GM11168 (cell line): ENCODE results near the gene KITLG.
"Not testable (repeated sequence)": the region's sequence is repeated elsewhere in the genome, so short reads cannot be mapped to it uniquely, and the experiment has no call there.

Experiments used
- in situ Hi-C: fragments of 300-500 bp; cut with MboI; formaldehyde crosslinking; loops from one replicate; pipeline ENCODE4 v1.12.0; 2022; ENCODE audit warnings: low sequenced_read_pairs; ENCODE audit not compliant: unreplicated experiment

The KITLG gene, protein sequence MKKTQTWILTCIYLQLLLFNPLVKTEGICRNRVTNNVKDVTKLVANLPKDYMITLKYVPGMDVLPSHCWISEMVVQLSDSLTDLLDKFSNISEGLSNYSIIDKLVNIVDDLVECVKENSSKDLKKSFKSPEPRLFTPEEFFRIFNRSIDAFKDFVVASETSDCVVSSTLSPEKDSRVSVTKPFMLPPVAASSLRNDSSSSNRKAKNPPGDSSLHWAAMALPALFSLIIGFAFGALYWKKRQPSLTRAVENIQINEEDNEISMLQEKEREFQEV

DNA sequence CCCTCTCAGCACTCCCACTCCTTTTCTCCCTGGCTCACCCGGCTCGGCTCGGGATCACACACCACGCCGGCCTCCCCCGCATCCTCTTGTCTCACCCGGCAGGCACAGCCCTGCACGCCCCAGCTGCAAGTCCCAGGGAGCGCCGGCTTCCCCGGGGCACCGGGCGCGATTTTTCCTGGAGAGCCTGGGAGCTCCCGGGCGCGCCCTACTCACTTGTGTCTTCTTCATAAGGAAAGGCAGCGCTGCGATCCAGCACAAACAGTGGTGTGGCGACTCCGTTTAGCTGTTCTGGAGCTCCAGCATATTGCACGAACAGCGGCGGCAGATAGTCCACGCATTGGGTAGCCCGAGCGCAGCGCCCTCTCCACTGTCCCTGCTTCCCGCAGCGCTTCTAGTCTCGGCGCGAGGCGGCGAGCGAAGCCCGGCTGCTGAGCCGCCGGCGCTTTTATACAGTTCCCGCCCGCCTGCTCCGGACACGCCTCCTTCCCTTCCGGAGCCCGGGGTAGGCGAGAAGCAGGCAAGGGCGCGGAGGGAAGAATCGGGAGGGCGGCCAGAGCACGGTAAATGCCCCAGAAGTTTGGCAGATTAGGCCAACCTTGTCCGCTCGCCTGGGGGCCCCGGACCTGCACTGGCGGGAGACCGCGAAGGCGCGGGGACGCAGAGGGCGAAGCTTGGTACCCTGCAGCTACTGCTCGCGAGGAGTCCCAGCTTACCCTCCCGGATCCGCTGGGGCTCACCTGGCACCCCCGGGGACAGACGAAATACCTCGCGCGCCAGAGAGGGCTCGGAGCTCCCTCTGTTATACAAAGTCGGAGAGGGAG is at the start of gene KITLG:
Gene KITLG (minus strand): TSS at position 421 of the 821 bp plus-strand sequence. CDS start 193 bp downstream, at position 228.
- in situ Hi-C loops = no loop called here

DNA sequence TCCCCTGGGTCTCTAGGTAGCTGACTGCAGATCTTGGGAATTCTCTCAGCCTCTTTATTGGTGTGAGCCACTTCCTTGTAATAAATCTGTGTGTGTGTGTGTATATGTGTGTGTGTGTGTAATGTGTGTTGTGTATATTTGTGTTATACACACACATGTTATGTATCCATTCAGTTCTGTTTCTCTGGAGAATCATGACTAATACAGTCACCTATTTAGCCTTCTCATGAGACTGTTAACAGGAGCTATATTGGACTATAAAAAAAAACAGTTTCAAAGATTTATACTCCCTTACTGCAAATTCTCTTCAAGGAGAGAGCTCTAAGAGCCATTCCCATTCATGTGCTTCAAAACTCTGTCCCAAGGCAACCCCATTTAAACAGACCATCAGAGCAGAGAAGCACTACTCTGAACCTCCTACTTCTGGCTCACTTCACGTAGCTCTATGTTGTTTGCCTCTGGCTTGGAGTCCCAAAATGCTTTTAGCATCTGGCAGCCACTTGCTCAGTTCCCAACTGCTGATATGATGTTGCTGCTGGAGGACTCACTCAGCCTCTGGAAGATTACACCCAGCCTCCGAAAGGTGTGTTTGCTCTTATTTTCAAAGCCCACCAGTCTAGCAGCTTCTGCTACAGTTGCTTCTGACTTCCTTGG is 48.7 kb upstream of the KITLG start:
- in situ Hi-C loops = no loop called here

DNA sequence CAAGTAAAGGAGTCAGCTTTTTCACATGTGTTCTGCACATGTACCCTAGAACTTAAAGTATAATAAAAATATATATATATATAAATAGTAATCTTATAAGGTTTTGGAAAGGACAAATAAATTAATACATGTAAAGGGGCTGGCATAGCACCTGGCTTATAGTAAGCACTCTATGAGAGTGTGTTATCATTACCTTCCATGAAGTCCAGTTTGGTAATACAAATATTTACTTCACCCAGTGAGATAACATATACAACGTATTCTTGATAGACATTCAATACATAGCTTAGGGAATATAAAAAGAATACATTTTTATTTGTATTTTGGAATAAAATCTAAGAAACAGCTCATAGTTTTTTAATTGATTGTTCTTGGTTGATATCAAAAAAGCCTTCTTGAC is 47.8 kb upstream of the KITLG start:
- in situ Hi-C loops = not testable (repeated sequence)

DNA sequence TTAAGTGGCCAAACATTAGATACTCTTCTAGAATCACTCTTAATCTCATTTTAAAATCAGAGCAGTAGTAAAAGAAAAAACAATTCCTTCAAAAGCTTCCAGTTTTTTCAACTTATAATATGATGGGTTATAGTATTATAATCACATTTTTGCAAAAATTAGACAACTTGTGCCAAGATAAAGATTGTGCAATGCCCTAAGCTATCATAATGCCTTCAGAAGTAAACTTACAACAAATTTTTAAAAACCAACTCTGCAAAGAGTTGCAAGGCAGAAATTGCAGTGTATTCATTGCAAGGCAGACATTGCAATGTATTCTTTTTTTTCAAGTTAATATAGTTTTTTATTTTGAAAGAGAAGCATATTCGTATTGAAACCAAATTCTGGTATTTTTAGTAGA is 47.2 kb upstream of the KITLG start:
- in situ Hi-C loops = no loop called here

DNA sequence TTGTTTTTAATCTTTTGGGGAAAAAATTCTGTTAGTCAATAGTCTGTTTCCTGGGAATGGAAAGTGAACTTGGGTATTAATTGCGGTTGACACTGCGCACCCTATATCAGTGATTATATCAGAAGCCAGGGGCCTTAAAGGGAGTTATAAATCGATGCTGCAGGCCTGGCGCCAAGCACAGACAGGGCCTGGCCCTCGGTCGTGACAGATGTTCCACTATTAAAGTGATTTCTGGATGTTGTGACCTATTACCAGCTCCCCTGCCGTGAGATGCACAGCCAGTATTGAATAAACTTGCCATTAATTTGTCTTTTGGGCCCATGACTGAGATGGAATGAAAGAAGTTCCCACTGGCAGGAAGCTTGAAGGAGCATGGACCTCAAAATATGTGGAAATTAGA is 45.1 kb upstream of the KITLG start:
- in situ Hi-C loops = no loop called here

DNA sequence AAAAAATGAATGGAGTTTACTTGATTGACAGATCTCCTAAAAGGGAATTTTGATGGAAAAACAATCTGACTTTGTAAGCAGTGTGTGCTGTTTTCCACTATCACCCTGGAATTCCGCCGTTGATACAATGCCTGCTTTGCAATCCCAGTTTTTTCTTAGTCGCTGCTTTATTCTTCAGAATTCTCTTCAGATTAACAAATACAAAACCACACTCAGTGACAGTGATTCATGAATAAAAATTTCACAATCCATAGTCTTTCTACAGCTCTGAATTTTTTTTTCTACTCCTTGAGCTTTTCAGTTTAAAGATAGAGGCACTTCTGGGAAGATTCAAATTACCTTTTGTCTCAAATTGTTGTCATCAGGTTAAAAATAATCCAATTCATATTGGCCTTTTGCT is 44.6 kb upstream of the KITLG start:
- in situ Hi-C loops = no loop called here

DNA sequence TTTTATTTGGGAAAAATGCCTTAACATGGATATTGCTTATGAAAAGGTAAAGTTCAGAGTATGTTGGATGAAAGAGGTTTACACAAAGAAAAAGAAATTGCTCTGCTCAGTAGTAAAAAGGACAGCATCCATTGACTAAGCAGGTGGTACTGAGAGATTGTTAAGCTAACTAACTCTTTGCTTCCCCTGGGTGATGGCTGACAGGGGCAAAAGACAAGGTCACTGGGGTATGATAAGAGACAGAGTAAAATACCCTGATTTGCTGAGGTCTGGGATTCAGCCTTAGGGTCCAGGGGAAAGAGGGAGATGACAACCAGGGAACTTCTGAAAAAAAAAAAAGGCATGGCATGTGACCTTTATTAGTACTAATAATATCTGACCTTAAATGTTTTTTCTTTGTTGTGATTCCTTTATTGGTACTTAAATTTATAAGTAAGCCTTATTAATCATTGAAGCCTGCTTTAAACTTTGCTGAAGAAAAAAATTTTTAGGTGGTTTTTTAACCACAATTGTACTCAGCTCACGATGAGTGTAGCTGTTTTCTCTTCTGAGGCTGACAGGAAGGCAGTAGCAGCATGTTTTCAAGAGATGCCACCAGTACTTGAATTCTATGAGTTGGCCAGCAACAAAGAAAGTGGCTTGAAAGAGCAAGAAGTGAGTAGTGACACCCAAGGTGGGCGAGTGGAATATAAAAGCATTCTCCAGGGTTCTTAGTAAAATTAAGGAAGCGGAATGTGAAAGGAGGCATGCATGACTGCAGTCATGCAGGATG is 43.7 kb upstream of the KITLG start:
- in situ Hi-C loops = no loop called here

DNA sequence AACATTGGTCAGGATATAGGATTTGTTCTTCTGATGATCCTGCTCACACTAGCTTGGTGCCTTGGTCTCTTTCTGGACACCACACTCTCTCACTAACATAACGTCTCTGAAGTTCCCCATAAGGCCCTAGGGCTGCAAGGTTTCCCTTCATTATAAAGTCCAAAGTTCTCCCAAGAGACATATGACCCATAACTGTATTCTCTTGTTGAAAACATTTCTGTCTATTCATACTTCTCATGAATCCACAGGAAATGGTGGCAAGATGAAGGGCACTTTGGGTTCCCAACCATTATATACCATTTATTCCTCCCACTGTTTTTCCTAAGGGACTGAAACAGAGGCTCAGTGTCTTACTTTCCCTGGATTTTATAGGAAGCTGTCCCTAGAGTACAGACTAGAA is 37.1 kb upstream of the KITLG start:
- in situ Hi-C loops = no loop called here

DNA sequence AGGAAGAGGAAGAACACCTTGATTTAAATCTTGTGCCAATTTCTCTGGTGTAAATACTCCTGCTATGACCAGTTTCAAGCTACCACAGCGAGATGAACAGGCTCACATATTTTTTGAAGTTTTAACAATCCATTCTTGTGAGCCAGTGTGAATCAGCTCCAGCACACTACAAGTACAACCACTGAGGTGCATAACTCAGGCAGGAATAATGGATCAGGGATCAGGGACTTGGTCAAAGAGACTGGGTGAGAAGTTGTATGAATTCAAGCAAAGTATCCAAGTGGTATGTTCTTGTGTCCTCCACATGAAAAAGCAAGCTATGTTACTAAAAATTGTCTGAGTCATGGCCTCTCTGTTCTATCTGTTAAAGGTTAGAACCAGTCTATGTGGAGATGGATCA is 35.2 kb upstream of the KITLG start:
- in situ Hi-C loops = no loop called here

DNA sequence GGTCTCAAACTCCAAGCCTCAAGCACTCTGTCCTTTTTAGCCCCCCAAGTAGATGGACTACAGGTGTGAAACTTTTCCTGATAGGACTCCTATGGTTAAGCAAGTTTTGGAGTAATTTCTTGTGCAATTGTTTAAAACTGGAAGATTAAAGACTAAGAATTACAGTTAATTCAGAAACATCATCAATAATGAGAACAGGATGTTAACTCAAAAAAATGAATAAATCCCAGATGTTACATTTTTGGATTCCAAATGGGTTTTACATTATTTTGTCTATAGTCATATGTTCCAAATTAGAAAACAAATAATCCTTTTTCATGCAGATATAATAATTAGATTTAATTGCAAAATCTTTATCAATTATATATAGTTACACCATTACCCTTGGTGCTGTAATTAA is 24.4 kb upstream of the KITLG start:
- in situ Hi-C loops = no loop called here

DNA sequence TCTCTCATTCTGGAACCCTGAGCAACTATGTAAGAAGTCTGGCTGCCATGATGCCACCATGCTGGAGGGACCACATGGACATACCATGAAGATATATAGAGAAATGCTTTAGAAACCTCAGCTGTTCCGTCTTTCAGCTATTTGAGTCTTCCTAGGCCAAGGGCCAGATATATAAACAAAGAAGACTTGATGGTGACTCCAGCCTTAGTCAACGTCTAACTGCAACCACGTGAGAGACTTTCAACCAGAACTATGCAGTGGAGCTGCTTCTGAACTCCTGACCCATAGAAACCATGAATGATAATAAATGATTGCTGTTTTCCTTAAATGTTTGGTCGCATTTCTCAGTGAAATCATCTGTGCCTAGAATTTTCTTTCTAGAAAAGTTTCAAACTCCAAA is 20.0 kb upstream of the KITLG start:
- in situ Hi-C loops = no loop called here

DNA sequence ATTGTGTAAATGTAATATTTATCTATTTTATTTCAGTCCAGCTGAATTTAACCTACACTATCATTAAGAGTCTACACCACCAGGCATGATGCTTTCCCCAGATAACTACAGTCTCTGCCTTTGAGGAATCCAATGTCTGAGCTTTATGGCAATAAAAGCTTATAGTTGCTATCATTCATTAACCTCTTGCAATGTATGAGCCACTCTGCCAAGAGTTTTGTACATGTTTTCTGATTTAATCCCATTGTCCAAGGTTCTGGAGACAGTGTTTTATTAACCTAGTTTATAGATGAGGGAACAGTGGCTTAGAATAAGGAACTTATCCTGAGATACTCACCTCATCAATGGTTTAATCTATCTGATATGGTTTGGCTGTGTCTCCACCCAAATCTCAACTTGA is 17.1 kb upstream of the KITLG start:
- in situ Hi-C loops = no loop called here

DNA sequence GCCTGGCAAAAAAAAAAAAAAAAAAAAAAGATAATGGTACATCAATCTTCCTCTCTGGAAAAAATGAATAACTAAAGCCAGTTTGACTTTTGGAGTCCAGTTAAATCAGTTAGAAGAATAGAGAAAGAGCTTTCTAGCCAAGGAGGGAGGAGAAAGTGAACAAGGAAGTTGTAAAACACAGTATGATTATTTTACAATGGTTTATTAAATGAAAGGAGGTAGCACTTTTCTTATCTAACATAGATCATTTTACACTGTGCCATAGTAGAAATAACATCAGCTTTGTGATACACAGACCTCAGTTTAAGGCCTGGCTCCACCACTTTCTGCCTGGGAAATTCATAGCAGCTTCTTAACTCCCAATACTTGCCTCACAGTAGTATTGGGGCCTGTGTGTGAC is 15.4 kb upstream of the KITLG start:
- in situ Hi-C loops = no loop called here

DNA sequence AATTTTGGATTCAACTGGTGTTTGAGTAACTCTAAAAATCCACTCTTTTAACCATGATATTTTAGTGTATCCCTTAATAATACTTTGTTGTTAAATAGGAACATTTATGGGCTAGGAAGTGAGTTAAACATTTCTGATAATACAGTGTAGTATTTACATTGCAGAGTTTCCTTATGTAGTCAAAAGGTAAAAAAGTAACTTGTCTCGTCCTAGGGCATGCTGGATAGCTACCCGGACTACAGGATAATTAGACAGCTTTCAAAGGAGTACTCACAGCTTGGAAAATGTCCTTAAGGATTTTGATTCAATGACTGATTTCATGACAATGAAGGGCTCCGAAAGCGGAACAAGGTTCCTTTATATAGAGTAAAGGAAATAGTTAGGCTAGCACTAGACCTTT is 14.5 kb upstream of the KITLG start:
- in situ Hi-C loops = no loop called here

DNA sequence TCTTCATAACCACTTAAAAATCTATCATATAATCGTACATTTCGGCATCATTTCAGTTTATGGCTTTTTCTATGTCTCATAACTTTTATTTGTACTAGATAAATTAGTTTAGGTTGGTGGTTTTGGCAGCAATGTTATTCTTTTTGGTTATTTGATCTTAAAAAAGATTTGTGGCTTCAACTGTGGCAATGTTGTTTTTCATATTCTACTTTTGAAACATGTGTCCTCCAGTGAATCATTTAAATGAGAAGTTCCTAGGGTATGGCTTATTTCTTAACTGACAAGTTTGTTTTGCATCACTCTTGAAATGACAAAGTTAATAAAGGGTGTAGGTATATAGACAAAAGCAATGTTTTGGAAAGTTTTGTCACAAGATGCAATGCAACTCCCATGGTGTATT is 11.1 kb upstream of the KITLG start:
- in situ Hi-C loops = no loop called here

DNA sequence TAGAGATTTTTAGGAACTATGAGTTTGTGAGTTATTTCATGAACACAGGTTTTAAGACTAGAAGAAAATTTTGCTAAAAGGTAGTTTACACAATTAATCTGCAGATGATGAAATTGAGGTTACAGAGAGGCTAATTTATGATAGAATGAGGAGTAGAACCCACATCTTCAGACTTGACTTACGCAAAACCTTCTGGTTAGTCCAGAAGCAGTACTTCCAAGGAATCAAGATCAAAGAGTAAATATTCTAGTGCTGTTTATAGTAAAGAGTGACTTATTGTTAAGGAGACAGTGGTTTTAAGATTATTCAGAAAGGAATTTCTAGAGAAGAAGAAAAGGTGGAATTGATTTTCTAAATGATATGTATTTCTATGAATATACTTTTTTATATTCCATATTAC is 10.6 kb upstream of the KITLG start:
- in situ Hi-C loops = no loop called here

DNA sequence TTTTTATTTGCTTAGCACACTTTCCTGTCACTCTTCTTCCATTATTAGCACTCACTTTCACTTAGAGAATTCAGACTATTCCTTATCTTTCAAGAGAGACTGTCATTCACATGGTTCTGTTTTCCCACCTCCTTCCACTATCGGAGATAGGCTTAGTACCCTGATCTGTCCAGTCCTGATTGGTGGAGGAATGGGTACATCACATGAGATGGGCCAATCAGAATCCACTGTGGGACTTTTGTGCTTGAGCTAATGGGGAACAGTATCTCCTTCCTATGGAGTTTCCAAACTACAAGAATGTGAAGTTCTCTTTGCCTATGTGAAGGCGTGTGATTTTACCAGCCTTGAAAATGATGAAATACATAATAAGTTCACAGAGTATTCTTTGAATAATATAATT is 4.8 kb upstream of the KITLG start:
- in situ Hi-C loops = no loop called here

DNA sequence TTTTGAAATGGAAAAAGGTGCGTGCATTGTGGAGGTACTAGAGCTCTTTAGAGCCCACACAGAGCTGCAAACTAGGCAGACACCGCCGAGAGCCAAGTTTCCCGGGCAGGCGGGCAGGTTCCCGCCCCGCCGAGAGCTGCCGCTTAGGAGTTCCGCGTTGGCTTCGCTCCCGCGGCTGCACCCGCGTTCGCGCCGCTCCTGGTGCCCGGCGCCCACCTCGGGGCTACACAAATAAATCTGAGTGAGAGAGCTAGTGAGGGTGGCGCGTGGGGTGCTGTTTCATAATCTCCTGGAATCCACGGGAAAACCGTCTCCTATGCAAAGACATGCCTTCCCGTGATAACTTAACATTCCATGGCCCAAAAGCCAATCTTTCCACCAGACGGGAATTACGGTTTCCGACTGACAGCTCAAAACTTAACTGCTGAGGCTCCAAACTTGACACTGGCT is 645 bp downstream of the KITLG start:
- in situ Hi-C loops = no loop called here

DNA sequence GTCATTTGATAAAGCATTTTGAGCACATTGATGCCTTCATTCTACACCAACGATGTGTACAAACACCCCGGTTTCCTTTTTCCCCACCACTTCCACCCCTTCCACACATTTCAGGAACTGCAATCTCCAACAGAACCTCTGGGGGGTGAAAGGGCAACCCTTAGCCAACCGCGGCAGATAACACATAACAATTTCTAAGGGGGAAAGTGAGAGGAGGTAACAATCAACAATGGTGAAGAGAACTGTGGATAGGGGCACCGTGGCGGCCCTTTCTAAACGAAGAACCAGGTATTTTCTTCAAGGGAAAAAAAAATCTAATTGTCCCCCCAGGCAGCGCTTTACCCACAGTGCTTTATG is 1.1 kb downstream of the KITLG start:
- in situ Hi-C loops = no loop called here

DNA sequence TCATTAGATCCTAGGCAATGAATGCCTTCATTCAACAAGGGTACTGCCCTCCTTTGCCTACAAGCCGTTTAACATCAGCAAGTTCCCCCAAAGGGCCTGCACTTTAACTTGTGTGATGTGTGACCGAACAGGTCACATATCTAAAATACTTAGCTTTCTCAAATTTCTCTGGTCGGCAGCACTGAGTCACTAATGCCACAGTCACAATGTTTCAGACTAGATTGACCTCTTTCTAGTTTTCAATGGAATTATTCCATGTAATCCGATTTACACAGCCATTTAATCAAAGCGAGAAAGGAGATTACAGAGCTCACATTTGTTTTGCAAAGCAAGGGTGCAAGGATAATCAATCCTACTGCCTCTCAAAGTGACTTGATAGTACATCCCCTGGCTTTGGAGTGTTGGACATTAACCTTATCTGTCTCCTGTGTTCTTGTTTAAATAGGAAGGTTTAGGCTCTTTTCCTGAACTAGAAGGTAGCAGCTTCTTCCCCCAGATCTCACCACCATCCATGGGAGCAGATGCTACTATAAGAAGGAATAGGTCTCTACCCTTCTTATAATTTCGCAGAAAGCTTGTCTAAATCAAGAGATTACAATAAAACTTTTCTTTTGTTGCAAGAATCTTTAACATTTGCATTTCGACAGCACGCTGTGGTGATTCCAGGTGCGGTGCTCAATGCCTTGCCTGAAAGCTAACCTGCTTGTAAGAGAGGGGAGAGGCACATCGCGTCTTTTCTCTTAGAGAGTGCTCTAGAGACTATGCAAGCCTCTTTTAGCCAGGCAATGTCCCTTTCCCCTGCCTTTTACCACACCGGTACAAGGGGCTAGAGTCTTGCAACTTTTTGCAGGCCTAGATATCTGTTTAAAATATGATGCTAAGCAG is 1.8 kb downstream of the KITLG start:
- in situ Hi-C loops = no loop called here
